NCI-H2171 treated with DMSO at 0.1 percent for 48 hours (cell line): ENCODE results near the gene FXN.
A peak's percentile ranks its signal among the peaks of the same experiment; 100 is the strongest.
"Not testable (repeated sequence)": the region's sequence is repeated elsewhere in the genome, so short reads cannot be mapped to it uniquely, and the experiment has no call there.

Experiments
- DNase-seq: peaks from one replicate; lab custom pipeline; 2025; lab: John Stamatoyannopoulos, UW

FXN gene

DNA sequence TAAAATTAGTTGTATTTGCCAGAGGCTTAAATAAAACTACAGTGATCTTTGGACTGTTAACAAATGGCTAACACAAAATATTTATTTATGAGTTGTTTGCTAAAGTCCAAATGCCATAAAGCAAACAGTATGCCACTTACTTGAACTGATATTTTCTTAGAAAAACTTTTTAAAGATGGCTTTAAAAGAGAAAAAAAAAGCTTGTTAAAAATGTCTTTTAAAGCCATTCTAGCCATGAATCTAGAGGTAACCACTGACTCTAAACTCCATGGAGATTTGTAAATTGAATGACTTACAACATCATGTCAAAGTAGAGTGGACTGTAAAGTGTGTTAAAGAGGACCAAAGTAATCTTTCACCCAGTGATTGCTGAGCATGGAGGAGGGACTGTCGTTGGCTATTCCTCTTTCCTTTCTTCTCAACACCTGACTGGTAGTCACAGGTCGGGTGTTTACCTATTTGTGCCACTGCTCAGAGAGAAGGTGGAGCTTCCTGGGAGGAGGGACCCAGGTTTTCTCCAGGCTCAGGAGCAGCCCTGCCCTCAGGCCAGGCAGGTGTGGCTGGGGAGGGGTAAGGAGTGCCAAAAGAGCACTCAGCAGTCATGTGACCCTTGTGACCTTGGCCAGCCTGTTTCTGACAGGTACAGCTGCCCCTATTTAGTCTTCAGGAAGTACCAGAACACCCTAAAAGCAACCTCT lies 69.4 kb downstream of the FXN start:
- DNase-seq: no peak

DNA sequence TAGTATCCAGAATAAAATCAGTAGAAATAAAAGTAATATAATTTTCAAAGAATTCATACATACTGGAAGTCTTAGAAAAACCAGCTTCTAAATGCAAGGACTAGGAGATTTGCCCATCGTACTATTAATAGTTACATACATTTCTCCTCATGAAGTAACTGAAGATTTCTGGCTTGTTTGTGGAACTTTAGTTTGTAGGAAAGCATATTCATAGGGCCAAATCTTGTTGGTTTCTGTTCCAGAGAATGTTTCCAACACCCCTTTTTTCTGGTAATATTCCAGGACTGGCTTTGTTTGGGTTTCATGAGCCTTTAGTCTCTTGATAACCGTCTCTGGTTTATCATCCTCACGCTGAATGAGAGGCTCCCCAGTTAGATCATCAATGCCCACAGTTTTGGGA lies 72.2 kb downstream of the FXN start:
- no peak for DNase-seq

DNA sequence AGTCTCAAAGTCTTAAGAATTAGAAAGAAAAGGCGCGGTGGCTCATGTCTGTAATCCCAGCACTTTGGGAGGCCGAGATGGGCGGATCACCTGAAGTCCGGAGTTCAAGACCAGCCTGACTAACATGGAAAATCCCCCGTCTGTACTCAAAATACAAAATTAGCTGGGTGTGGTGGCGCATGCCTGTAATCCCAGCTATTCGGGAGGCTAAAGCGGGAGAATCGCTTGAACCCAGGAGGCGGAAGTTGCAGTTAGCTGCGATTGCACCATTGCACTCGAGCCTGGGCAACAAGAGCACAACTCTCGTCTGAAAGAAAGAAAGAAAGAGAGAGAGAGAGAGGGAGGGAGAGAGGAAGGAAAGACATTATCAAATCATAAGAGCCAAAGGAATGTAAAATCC lies 73.2 kb downstream of the FXN start:
- DNase-seq: not testable (repeated sequence)

DNA sequence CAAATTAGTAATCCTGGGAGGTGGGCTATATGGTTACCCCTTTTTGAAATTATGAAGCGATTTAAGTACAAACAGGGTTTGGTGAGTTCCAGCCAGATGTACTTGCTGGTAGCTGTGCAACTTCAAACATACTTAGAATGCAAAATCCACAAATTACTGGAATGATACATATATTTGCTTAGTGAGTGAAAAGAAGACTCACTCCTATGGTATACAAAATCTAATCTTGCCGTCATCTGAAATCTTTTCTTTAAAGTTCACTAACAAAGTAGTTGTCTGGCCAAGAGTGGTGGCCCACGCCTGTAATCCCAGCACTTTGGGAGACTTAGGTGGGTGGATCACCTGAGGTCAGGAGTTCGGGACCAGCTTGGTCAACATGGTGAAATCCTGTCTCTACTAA lies 73.6 kb downstream of the FXN start:
- DNase-seq: no peak

DNA sequence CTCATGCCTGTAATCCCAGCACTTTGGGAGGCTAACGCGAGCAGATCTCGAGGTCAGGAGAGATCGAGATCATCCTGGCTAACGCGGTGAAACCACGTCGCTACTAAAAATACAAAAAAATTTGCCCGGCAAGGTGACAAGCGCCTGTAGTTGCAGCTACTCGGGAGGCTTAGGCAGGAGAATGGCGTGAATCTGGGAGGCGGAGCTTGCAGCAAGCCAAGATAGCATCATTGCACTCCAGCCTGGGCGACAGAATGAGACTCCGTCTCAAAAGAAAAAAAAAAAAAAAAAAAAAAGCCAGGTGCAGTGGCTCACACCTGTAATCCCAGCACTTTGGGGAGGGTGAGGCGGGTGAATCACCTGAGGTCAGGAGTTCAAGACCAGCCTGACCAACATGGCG lies 77.1 kb downstream of the FXN start:
- DNase-seq: not testable (repeated sequence)

DNA sequence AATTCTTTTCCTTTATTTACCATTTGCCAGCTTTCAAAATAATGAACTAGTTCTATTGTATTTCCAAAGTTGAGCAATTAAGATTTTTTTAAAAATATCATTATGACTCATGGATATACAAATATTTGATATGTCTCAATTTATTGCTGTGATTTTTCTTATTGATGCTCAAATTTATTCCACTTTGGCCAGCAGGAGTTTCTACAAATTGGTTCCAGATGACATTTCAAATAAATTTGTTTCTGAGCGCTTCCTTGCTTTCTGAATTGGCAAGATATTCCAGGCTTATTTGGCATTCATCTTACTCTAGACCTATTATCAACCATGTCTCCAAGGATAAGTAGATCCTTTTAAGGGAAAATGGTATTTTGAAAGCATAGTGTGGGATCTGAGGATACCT lies 80.1 kb downstream of the FXN start:
- no peak for DNase-seq

DNA sequence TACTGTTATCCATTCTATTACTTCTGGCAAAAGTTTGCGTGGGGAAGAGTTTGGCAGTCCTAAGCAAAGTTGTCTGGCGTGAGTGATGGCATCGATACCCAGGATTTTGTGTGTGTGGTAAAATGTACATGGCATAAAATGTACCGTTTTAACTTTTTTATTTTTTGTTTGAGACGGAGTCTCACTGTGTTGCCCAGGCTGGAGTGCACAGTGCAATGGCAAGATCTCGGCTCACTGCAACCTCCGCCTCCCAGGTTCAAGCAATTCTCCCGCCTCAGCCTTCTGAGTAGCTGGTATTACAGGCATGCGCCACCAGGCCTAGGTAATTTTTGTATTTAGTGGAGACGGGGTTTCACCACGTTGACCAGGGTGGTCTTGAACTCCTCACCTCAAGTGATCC lies 83.1 kb downstream of the FXN start:
- DNase-seq: no peak

DNA sequence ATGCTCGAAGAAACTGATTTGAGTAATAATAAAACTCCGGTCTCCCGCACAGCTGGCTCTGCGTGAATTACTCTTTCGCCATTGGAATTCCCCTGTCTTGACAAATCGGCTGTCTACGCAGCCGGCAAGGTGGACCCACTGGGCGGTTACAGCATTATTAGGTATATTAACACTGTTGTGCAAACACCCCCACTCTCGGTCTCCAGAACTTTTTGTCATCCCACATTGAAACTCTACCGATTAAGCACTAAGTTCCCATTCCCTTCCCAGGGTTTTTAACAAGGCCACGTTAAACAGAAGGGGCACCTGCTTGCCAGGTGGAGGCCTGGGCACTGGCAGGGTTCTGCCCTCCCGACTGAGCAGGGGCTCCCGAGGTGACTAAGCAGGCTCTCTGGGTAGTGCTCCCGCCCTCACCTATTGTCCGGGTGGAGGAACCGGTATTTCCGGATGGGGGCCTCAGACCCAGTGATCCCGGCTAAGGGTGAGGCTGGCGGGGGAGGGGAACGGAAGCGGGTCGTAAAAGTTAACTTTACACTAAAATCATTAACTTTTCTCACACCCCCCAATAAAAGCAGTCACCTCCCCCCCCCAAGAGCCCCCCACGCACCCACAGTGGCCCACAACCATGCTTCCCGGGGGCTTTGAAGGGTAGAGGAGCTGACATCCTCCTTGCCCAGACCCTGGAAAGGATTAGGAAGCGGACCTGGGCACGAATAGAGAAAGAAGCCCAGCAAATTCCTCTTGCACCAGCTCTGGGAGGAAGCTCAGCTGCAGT lies 85.0 kb downstream of the FXN start:
- no peak for DNase-seq

DNA sequence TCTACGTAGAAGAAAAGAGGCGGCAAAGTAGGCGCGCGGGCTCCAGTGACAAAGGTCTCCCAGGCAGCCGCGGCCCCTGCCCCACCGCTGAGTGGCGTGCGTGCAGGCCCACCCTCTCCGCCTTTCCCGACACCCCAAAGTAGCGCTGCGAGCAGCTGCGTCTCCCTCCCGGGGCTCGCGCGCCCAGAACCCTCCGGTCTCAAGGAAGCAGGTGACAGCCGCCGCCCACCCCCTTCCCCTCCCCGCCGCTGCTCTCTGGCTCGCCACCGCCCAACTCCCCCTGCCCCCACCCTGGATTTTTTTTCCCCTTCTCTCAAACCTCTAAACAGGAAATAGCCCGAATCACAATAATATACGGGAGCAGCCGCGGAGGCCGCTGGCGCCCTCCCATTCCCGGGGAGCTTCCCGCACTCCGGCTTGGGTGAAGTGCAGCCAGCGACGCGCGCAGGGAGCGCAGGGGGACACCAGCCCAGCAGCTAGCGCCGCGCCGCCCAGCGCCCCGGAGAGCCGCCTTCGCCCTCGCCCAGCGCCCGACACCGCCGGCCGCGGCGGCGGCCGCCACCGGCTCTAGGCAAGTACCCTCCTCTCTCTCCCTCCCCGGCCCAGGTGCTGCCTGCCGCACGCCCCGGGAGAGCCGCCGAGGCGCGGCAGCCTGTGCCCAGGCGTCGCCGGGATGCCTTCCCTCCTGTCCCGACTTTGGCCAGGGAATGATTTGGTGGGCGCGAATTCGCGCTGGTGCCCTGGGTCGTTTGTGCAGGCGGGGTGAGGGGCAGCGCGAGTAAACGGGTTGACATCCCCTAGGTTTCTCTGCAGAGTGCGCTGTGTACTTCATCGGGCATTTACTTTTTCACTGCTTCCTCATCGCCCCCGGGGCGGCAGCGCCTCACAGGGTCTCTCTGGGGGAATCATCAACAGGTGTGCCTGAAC lies 85.9 kb downstream of the FXN start:
- DNase-seq: peak; percentile 56

DNA sequence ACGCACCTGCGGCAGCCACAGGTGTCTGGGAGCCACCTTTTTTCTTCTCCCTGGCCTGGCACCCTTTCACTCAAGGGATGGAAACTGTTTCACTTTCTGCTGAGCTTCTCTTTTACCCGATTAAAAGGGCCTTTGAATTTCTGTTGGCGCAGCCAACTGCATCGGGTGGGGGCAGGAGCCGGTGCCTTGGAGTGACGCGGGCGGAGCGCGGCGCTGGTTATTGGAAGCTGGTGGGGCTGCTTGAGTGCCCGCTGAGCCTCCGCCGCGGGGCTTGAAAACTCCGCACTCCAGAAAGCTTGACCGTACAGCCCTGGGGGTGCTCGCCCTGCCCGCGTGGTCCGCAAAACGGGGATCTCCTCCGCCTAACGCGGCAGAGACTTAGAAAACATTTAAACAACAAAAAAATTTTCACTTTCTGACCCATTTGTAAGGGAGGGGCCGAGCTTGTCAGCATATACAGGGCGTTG lies 86.6 kb downstream of the FXN start:
- DNase-seq: no peak

DNA sequence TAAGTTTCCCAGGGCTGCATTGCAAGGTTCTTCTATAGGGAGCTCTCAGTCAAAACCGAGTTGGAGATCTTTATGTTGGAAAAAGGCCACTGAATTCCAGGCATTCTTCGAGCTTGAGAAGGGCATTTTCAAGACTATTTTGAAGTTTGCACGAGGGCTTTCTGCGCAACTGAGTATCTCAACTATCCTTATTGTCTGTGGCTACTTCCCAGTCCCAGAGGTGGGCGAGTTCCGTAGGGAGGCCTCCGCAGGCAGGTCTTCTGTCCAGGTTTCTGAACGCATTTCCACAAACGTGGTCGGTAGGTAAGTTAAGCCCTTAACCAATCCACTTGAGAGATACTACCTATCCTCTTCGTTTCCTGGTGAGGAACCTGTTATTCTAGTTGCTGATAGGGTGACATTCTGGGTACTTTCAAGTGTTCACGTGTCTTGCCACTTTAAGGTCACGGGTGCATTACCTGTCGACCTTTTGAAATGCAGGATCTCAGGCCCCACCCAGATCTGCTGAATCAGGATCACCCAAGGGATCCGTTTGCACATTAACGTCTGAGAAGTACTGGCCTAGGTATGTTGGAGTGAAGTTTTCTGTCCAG lies 87.1 kb downstream of the FXN start:
- DNase-seq: no peak

DNA sequence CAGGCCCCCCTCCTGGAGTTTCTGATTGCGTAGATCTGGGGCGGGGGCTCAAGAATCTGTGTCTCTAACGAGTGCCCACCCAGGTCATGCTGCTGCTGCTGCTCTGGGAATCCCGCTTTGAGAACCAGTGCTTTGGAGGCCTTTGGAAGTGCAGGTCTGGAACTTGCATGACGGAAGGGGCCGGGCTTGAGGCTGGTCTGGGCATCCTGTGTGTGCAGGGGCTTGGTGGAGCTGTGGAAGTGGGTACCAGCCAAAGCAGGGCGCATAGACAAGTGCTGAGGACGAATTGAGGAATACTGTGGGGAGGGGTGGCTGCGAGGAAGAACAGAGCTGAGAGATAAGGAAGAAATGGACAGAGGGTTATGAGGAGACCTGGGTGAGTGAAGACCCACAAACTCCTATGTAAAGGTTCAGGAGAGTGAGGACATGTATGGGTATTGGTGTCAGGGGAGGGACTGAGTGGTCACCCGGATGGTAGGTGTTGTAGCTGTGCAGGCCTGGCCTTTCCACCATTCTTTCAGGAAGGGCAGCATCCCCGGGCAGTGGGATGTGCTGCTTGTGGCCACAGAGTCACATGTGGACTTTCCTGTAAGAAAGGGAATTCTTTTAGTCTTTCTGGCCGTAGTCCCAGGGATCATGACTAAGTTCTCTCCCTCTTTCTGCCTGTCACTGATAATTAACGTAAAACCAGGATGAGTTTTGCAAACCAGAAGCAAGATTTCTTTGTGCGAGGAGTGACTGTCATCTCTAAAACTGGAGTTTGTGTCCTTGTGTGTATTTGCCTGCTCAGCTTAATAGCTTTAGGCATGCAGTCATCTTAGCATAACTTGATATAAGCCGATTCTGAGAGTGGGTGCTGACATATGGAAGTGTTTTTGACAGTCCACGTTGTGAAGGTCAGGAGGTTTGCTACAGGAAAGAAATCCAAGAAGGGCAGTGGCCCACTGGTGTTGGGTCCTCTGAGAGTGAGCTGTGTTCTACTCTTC lies 95.2 kb downstream of the FXN start:
- no peak for DNase-seq

DNA sequence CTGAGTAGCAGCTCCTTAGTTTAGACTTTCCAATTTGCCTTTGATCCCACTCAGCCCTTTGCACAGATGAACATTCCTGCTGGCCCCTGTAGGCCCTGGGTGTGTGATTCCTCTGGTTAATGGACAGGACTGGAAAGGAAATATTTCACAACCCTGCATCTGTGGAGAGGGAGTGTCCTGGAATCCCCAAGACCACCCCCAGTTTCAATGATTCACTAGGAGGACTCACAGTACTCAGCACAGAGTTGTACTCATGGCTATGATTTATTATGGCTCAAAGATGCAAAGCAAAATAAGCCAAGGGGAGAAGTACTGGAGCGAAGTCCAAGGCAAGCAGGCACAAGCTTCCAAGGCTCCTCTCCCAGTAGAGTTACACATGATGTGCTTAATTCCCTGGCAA lies 96.1 kb downstream of the FXN start:
- no peak for DNase-seq

DNA sequence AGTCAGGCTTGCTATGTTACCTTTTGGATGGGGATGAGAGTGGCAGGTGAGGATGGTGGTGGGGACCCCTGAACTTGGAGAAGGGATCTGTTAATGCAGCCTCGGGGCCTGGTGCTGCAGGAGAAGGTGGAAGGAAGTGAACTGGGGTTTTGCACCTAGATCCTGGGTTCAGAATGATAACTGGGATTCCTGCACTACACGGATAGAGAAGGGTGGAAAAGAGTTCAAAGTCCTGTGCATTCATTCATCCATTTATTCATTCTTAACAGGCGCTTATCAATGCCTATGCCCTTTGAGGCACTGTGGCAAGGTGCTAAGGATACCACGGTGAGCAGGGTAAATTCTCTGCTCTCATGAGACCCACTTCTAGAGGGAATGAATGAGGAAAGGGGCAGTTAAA lies 96.8 kb downstream of the FXN start:
- DNase-seq: no peak

DNA sequence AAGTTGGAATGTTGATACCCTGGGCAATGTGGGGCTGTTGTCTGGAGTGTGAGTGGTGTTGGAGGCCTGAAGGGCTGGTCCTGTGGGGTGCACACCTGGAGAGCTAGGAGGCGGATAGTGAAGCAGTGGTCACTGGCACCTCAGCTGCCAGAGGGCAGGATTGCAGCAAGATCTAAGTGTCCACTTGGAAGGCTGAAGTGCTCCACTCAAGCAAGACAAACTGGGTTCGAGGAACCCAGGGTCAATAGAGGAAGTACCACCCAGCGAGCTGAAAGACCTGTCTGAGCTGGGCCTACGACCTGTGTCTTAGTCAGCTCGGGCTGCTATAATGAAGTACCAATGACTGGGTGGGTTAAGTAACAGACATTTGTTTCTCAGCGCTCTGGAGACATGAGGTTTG lies 98.9 kb downstream of the FXN start:
- DNase-seq: no peak

DNA sequence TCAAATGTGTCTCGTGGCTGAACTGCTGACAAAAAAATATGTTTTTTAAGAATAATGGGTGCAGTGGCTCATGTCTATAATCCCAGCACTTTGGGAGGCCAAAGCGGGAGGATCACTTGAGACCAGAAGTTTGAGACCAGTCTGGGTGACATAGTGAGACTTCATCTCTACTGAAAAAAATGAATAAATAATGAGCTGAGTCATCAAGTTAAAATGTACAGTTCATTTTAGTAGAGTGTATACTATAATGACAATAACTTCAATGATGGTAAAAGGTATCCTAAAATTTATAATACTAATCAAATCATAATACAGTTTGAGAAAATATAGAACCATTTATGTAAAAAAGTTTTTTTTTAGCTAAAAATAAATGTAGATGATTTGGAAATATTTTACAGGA lies 100.6 kb downstream of the FXN start:
- no peak for DNase-seq

DNA sequence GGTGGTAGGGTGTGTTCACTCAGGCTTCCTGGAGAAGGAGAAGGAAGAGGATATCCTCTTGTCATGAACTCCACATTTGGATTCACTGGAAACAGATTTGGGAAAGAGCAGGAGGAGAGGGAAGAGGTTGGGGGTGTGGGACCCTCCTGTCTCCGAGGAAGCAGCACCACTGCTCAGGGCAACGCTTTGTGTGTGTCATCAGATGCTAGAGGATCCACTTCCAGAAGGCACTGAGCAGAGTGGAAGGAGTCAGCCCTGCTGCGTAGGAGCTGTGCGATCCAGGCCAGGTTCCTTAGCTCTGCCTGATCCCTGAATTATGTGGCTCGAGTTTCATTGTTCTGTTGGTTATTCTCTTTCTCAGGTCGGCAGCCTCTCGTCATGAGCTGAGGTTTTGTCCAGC lies 101.2 kb downstream of the FXN start:
- no peak for DNase-seq

DNA sequence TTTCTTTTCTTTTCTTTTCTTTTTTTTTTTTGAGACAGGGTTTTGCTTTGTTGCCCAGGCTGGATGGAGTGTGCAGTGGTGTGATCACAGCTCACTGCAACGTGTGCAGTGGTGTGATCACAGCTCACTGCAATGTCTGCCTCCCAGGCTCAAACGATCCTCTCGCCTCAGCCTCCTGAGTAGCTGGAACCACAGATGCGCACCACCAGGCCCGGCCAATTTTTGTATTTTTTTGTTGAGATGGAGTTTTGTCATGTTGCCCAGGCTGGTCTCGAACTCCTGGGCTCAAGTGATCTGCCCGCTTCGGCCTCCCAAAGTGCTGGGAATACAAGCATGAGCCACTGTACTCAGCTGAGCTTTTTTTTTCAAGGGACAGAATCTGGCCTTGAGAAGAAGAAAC lies 101.8 kb downstream of the FXN start:
- no peak for DNase-seq

DNA sequence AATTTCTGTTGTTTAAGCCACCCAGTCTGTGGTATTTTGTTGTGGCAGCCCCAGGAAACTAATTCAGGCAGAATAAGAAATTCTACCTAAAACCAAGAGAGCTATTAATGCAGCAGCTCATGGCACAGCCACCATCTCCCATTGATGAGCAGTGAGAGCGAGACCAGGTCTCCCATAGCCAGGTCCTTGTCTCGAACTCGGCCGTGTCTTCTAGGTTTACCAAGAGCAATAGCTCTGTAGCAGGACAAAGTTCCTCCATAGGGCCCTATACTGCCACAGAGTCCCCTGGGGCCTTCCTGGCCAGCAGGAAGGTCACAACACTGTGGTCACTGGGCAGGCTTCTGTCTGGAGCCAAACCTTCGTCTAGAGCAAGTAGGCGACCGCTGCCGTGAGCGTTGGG lies 104.0 kb downstream of the FXN start:
- no peak for DNase-seq

DNA sequence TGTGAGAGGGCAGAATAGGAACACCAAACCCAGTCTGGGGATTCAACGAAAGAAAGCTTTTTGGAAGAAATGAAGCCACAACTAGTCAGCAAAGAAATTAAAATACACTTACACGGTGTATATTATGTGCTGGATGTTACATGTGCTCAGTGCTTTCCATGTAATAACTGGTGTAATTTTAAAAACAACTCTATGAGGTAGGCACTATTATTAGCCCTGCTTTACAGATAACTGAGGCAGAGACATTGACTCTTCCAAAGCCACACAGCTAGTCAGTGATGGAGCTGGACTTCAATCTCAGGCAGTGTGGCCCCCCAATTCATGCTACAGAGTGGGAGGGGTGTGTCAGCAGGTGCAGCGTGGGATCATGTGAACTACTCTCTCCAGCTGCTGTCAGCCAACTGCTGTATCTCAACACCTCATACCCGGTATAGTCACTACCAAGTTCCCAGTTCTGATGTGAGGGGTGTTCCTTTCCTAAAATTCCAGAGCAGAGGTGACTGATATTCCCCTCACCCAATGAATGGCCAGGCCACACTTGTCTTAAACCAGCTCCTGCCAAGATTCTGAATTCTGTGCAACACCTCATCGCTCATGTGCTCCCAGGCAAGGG lies 104.7 kb downstream of the FXN start:
- DNase-seq: no peak

DNA sequence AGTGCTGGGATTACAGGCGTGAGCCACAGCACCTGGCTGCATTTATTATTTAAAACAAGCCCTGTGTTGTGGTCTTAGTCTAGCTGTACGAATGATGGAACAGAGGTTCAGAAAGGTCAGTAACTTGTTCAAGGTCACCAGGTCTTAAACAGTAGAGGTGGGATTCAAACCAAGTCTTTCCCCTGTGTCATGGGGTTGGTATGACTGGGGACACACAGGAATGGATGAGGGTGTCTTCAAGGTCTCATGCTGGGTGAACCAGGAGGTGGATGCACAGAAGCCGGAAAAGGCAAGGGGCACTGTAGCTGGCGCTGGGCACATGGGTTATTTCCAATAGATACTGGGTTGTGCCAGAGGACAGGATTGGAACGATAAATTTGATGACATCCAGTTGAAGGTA lies 106.3 kb downstream of the FXN start:
- no peak for DNase-seq
